Activated T-cell treated with anti-CD3 and anti-CD28 coated beads, Interleukin-2, amount 50 U/mL, for 48 hours (primary cell): ENCODE measurements around the gene HHIP.
A peak's percentile ranks its signal among the peaks of the same experiment; 100 is the strongest.

Experiments used
- DNase-seq, 2 experiments: peaks; one replicate each; pipeline ENCODE4 v3.0.0-alpha.2; 2020

HHIP gene

GRCh38 chr4:144645631-144646522 lies at the start of gene HHIP:
Gene HHIP, plus strand, starts transcription at chr4:144646156. Its CDS starts 520 bp downstream, at chr4:144646676.
- DNase-seq: peak; percentile 22 to 26

- DNase-seq: no peak
Measured at GRCh38 chr4:144597171-144597570, 48.8 kb upstream of the HHIP start.

- no peak for DNase-seq
Measured at GRCh38 chr4:144599621-144600020, 46.3 kb upstream of the HHIP start.

- no peak for DNase-seq
Measured at GRCh38 chr4:144611850-144612249, 34.1 kb upstream of the HHIP start.

GRCh38 chr4:144614850-144615585 lies 30.9 kb upstream of the HHIP start:
- DNase-seq: no peak

- DNase-seq: no peak
Measured at GRCh38 chr4:144621681-144622080, 24.3 kb upstream of the HHIP start.

GRCh38 chr4:144627663-144628076 lies 18.3 kb upstream of the HHIP start:
- no peak for DNase-seq

GRCh38 chr4:144633215-144633614 lies 12.7 kb upstream of the HHIP start:
- no peak for DNase-seq

- no peak for DNase-seq
Measured at GRCh38 chr4:144634978-144635747, 10.8 kb upstream of the HHIP start.

- DNase-seq: no peak
Measured at GRCh38 chr4:144644368-144645101, 1.4 kb upstream of the HHIP start.

- no peak for DNase-seq
Measured at GRCh38 chr4:144645102-144645630, 790 bp upstream of the HHIP start.

GRCh38 chr4:144646523-144647094 lies 653 bp downstream of the HHIP start:
- DNase-seq: peak; percentile 28 to 36

GRCh38 chr4:144647095-144647561 lies 1.2 kb downstream of the HHIP start:
- DNase-seq: peak in 1 of 2 experiments; percentile 34

GRCh38 chr4:144647590-144647989 lies 1.6 kb downstream of the HHIP start:
- no peak for DNase-seq

GRCh38 chr4:144648042-144648441 lies 2.1 kb downstream of the HHIP start:
- no peak for DNase-seq

GRCh38 chr4:144649646-144650045 lies 3.7 kb downstream of the HHIP start:
- DNase-seq: no peak

GRCh38 chr4:144650311-144651005 lies 4.5 kb downstream of the HHIP start:
- no peak for DNase-seq

- no peak for DNase-seq
Measured at GRCh38 chr4:144653781-144654545, 8.0 kb downstream of the HHIP start.

- no peak for DNase-seq
Measured at GRCh38 chr4:144655491-144655890, 9.5 kb downstream of the HHIP start.

- no peak for DNase-seq
Measured at GRCh38 chr4:144656850-144657249, 10.9 kb downstream of the HHIP start.
